ENCODE data around the gene CDC25B. TPM values are rescaled to one million over a fixed set of nuclear protein-coding genes. Genes with fewer than 3 reads are reported as not detected.

The CDC25B gene
- total RNA-seq, 1 experiment from 2014 or later: 91.0 TPM

GRCh38 chr20:3784216-3784853 is 11.8 kb upstream of the CDC25B start:
- Histone ChIP-seq H3K27me3 (ENCODE audit: insufficient read depth, low read depth) (no peaks in the 10 kb centered on the region), H3K79me2 (ENCODE audit: low read depth) (peaks cover 34% of the 10 kb centered on the region), H3K9me2 (ENCODE audit: insufficient read depth) (no peaks in the 10 kb centered on the region), H3K4me3 (no peak overlapping the region; the same call in 1 of the 2 replicates), H2AFZ (no peak overlapping the region), H3K4me2 (peak overlapping the region; percentile 97), H3K27ac (no peak overlapping the region), H4K20me1 (ENCODE audit: insufficient read depth) (peaks cover 38% of the 10 kb centered on the region), H3K4me1 (replicated peaks; ENCODE audit: insufficient read depth) (peaks cover 42% of the 10 kb centered on the region), H3F3A (ENCODE audit: insufficient read depth, low read depth) (peaks cover 24% of the 10 kb centered on the region), H3K9me3 (ENCODE audit: insufficient read depth, low read depth) (no peaks in the 10 kb centered on the region), H3K36me3 (ENCODE audit: low read depth) (no peaks in the 10 kb centered on the region)
- intact Hi-C loops (cut with micrococcal nuclease; ENCODE audit: unreplicated experiment): loop anchor here (5.0 to 10.0 kb wide), 3 partner anchors 107 to 320 kb away; partner anchors contain the start of gene RNF24
- no peak for TF ChIP-seq EZH2 (IDR thresholded peaks at IDR 0.05; ENCODE audit: low read depth)
- TF ChIP-seq CTCF (conservative IDR thresholded peaks at IDR 0.05): no peak
- no peak for DNase-seq
- CTCF ChIA-PET: no interaction called here
- TSS peak; percentile 17 for BruUV-seq (replicated peaks)
- POLR2A ChIA-PET (ENCODE audit: unreplicated experiment): no interaction called here

GRCh38 chr20:3784863-3785239 is 11.3 kb upstream of the CDC25B start:
- Histone ChIP-seq H2AFZ (no peak overlapping the region), H3K27ac (no peak overlapping the region), H3K4me2 (peak overlapping the region; percentile 97), H3K9me2 (ENCODE audit: insufficient read depth) (no peaks in the 10 kb centered on the region), H3K27me3 (ENCODE audit: insufficient read depth, low read depth) (no peaks in the 10 kb centered on the region), H4K20me1 (ENCODE audit: insufficient read depth) (peaks cover 38% of the 10 kb centered on the region), H3K9me3 (ENCODE audit: insufficient read depth, low read depth) (no peaks in the 10 kb centered on the region), H3F3A (ENCODE audit: insufficient read depth, low read depth) (peaks cover 24% of the 10 kb centered on the region), H3K36me3 (ENCODE audit: low read depth) (no peaks in the 10 kb centered on the region), H3K4me3 (peak overlapping the region; percentile 68; the same call in 1 of the 2 replicates), H3K4me1 (replicated peaks; ENCODE audit: insufficient read depth) (peaks cover 42% of the 10 kb centered on the region), H3K79me2 (ENCODE audit: low read depth) (peaks cover 34% of the 10 kb centered on the region)
- no peak for DNase-seq
- BruUV-seq (replicated peaks): no TSS peak
- intact Hi-C loops (cut with micrococcal nuclease; ENCODE audit: unreplicated experiment): loop anchor here (5.0 to 10.0 kb wide), 3 partner anchors 108 to 320 kb away; partner anchors contain the start of gene RNF24
- TF ChIP-seq CTCF (conservative IDR thresholded peaks at IDR 0.05) (no peak), EZH2 (IDR thresholded peaks at IDR 0.05; ENCODE audit: low read depth) (no peak)
- POLR2A ChIA-PET (ENCODE audit: unreplicated experiment): no interaction called here
- CTCF ChIA-PET: no interaction called here

- peak in 1 of 2 experiments; percentile 22 for DNase-seq
- intact Hi-C loops (cut with micrococcal nuclease; ENCODE audit: unreplicated experiment): loop anchor here (1.0 to 10.0 kb wide), 5 partner anchors 35 to 319 kb away; partner anchors contain the start of genes AP5S1, MAVS and RNF24
Observed at GRCh38 chr20:3785240-3786125, 10.6 kb upstream of the CDC25B start.

More at GRCh38 chr20:3785240-3786125, 10.6 kb upstream of the CDC25B start:
- CTCF ChIA-PET: interaction anchor here (0.6 to 2.1 kb wide), 3 partner anchors 17 to 35 kb away, joined by 3 to 6 read pairs (median 5); partner anchors contain the start of gene AP5S1
- POLR2A ChIA-PET (ENCODE audit: unreplicated experiment): interaction anchor here (0.6 kb wide), 1 partner anchor 99 kb away, joined by 4 read pairs; no protein-coding TSS in a partner anchor
- Histone ChIP-seq H3K79me2 (ENCODE audit: low read depth) (peaks cover 34% of the 10 kb centered on the region), H3K4me1 (replicated peaks; ENCODE audit: insufficient read depth) (peaks cover 40% of the 10 kb centered on the region), H3K27me3 (ENCODE audit: insufficient read depth, low read depth) (no peaks in the 10 kb centered on the region), H4K20me1 (ENCODE audit: insufficient read depth) (peaks cover 38% of the 10 kb centered on the region), H3K9me2 (ENCODE audit: insufficient read depth) (no peaks in the 10 kb centered on the region), H3K4me2 (peak overlapping the region; percentile 97), H2AFZ (no peak overlapping the region), H3K27ac (no peak overlapping the region), H3F3A (ENCODE audit: insufficient read depth, low read depth) (peaks cover 24% of the 10 kb centered on the region), H3K36me3 (ENCODE audit: low read depth) (no peaks in the 10 kb centered on the region), H3K4me3 (peak overlapping the region; percentile 68), H3K9me3 (ENCODE audit: insufficient read depth, low read depth) (no peaks in the 10 kb centered on the region)
- no peak for TF ChIP-seq CTCF (conservative IDR thresholded peaks at IDR 0.05)
- no peak for TF ChIP-seq EZH2 (IDR thresholded peaks at IDR 0.05; ENCODE audit: low read depth)
- BruUV-seq (replicated peaks): TSS peak; percentile 31

Data from PC-9 (cell line).